B cell (primary cell): ENCODE measurements around the gene EVI5L. TPM values are rescaled to one million over a fixed set of nuclear protein-coding genes. Genes with fewer than 3 reads are reported as not detected.

Experiments used
- ATAC-seq: fragments of 200-7000 bp; cut with Tn5 transposase; one replicate; pipeline ENCODE4 v1.10.0; 2021; ENCODE audit warnings: low read depth, mild to moderate bottlenecking, moderate number of reproducible peaks, moderate library complexity
- CTCF ChIA-PET: fragments of 350-600 bp; sonication (Branson Sonifier 250); formaldehyde crosslinking; loops from one replicate; lab custom pipeline; 2021; ENCODE audit warnings: antibody characterized with exemption, inconsistent platforms; lab: Charles Lee
- POLR2A ChIA-PET: fragments of 350-600 bp; sonication (Branson Sonifier 250); formaldehyde crosslinking; loops from one replicate; lab custom pipeline; 2021; ENCODE audit warnings: antibody characterized with exemption; lab: Charles Lee
- DNase-seq: peaks from one replicate; pipeline ENCODE4 v3.0.0; 2013
- H2AFZ ChIP-seq: 2 replicates; pipeline ENCODE4 v1.6.1; 2012; ENCODE audit warnings: mild to moderate bottlenecking, low read depth, low read length; ENCODE audit not compliant: insufficient read depth, poor library complexity, severe bottlenecking
- H3K27ac ChIP-seq, 2 donors: 1 replicate in 1 of 2; 2 replicates in 1 of 2; pipeline ENCODE4 v1.5.1; 2012 to 2013; ENCODE audit warnings: low read length in 2 of 2, mild to moderate bottlenecking in 2 of 2, moderate library complexity in 1 of 2
- H3K27me3 ChIP-seq, 4 experiments: fragments of 200-600 bp in 1 of 4; sonication (generic) in 1 of 4; replicated peaks in 1 of 4; 1 replicate in 2 of 4; 2 replicates in 2 of 4; pipeline versions ENCODE4 v1.6.1 to v1.7.0; 2013 to 2016; ENCODE audit warnings: low read length in 3 of 4, mild to moderate bottlenecking in 2 of 4, mixed read lengths in 1 of 4, moderate library complexity in 1 of 4; ENCODE audit not compliant: insufficient read depth in 4 of 4, control insufficient read depth in 3 of 4; ENCODE audit errors: control extremely low read depth in 1 of 4
- H3K36me3 ChIP-seq, 2 experiments: replicated peaks in 1 of 2; 1 replicate in 1 of 2; 2 replicates in 1 of 2; pipeline versions ENCODE4 v1.6.1 to v1.7.1; 2013; ENCODE audit warnings: low read length in 1 of 2; ENCODE audit not compliant: insufficient read depth in 2 of 2, control insufficient read depth in 1 of 2; ENCODE audit errors: control extremely low read depth in 1 of 2, extremely low read depth in 1 of 2
- H3K4me1 ChIP-seq, 2 donors: fragments of 200-600 bp in 1 of 2; sonication (generic) in 1 of 2; 1 replicate in 1 of 2; 2 replicates in 1 of 2; pipeline versions ENCODE4 v1.5.1 to v1.6.1; 2013 to 2017; ENCODE audit warnings: low read length in 2 of 2; ENCODE audit not compliant: control insufficient read depth in 2 of 2, insufficient read depth in 2 of 2
- H3K4me2 ChIP-seq: replicated peaks from 2 replicates; pipeline ENCODE3; 2012; ENCODE audit warnings: mild to moderate bottlenecking, low read depth, low read length; ENCODE audit not compliant: poor library complexity, severe bottlenecking
- H3K4me3 ChIP-seq, 5 experiments: fragments of 200-600 bp in 1 of 5; sonication (generic) in 1 of 5; 1 replicate in 3 of 5; 2 replicates in 2 of 5; pipeline versions ENCODE4 v1.5.1 to v1.7.0; 2011 to 2016; ENCODE audit warnings: low read length in 4 of 5, mild to moderate bottlenecking in 4 of 5, low read depth in 2 of 5, control low read depth in 1 of 5, moderate library complexity in 1 of 5; ENCODE audit not compliant: insufficient read depth in 1 of 5; ENCODE audit errors: control extremely low read depth in 1 of 5, extremely low read depth in 1 of 5
- H3K79me2 ChIP-seq: fragments of 200-600 bp; sonication (generic); one replicate; pipeline ENCODE4 v1.6.0; 2016; ENCODE audit warnings: low read length; ENCODE audit not compliant: control insufficient read depth, insufficient read depth
- H3K9ac ChIP-seq: fragments of 200-600 bp; sonication (generic); 2 replicates; pipeline ENCODE4 v1.6.1; 2017; ENCODE audit warnings: mild to moderate bottlenecking, low read length, moderate library complexity
- H3K9me3 ChIP-seq, 3 donors: one replicate each; pipeline versions ENCODE4 v1.6.1 to v1.7.1; 2013; ENCODE audit warnings: low read length in 2 of 3; ENCODE audit not compliant: control insufficient read depth in 2 of 3, insufficient read depth in 1 of 3; ENCODE audit errors: control extremely low read depth in 1 of 3
- H4K20me1 ChIP-seq: 2 replicates; pipeline ENCODE4 v1.6.0; 2012; ENCODE audit warnings: mild to moderate bottlenecking, low read length; ENCODE audit not compliant: insufficient read depth, control insufficient read depth, poor library complexity, severe bottlenecking
- H3K27ac Mint-ChIP-seq: one replicate; pipeline ENCODE4 v1.8.0; 2021; ENCODE audit warnings: mixed read lengths
- H3K27me3 Mint-ChIP-seq: one replicate; pipeline ENCODE4 v1.8.0; 2021; ENCODE audit warnings: mixed read lengths
- H3K4me1 Mint-ChIP-seq: one replicate; pipeline ENCODE4 v1.8.0; 2021; ENCODE audit warnings: mixed read lengths
- H3K4me3 Mint-ChIP-seq: one replicate; pipeline ENCODE4 v1.8.0; 2021; ENCODE audit warnings: mixed read lengths
- H3K9me3 Mint-ChIP-seq: one replicate; pipeline ENCODE4 v1.8.0; 2022; ENCODE audit warnings: mixed read lengths; ENCODE audit not compliant: insufficient read depth
- CTCF ChIP-seq: fragments of 200-600 bp; IDR thresholded peaks from one replicate; pipeline ENCODE4 v1.8.0; 2022; ENCODE audit warnings: antibody characterized with exemption, mild to moderate bottlenecking
- EZH2 ChIP-seq: IDR thresholded peaks from 2 replicates; pipeline ENCODE4 v1.6.1; 2012; ENCODE audit warnings: borderline replicate concordance, low read depth, mild to moderate bottlenecking, moderate library complexity, low read length; ENCODE audit not compliant: insufficient read depth, poor library complexity, severe bottlenecking
- WGBS: methylation state at CpG from one replicate; pipeline ENCODE4 v1.1.5; 2013; ENCODE audit warnings: missing lambda C conversion rate; ENCODE audit not compliant: insufficient coverage; 5-methylcytosine and 5-hydroxymethylcytosine counted together
- intact Hi-C: fragments of 100-400 bp; cut with micrococcal nuclease; formaldehyde crosslinking; loops from one replicate; pipeline ENCODE4 v1.10.0; 2022
- polyA plus RNA-seq: library from polyadenylated mRNA; depleted of rRNA; stranded (reverse); fragments of >200 nt; gene quantifications from 2 replicates; pipeline ENCODE4 v1.2.3, GENCODE V29; 2012
- total RNA-seq, 2 donors: library from RNA; stranded (reverse); fragments of 120-200 nt in 1 of 2; gene quantifications; 1 replicate in 1 of 2; 2 replicates in 1 of 2; pipeline versions ENCODE4 v1.2.3 to v1.2.4, GENCODE V29; 2013 to 2022

The EVI5L gene
- total and polyA plus RNA-seq, 2 donors (not counting 1 experiment from before 2014, with no cell fraction given), result 7.9 to 11.8 TPM

GRCh38 chr19:7861619-7862412 is 31.8 kb downstream of the EVI5L start:
- H3K4me2 ChIP-seq, result peak overlapping the region; percentile 80
- TF ChIP-seq EZH2 (no peak), CTCF (no peak)
- no peak overlapping the region for H3K27ac ChIP-seq
- POLR2A ChIA-PET, result interaction anchor here (0.6 to 1.1 kb wide), 4 partner anchors 9 to 59 kb away, joined by 3 to 7 read pairs (median 4); no protein-coding TSS in a partner anchor
- H3K79me2 ChIP-seq, result no peaks in the 10 kb centered on the region
- Mint-ChIP-seq H3K4me1 (peaks cover 14% of the 10 kb centered on the region), H3K9me3 (no peaks in the 10 kb centered on the region), H3K27ac (no peak overlapping the region), H3K4me3 (peak overlapping the region; percentile 74), H3K27me3 (peaks cover 26% of the 10 kb centered on the region)
- intact Hi-C loops, result no loop called here
- peak overlapping the region in 3 of 5 experiments; percentile 35 to 60 (median 41) for H3K4me3 ChIP-seq
- peak overlapping the region; percentile 18 for H2AFZ ChIP-seq
- H3K9ac ChIP-seq, result peak overlapping the region; percentile 47
- H3K36me3 ChIP-seq, result peaks cover 0 to 3% of the 10 kb centered on the region in 2 experiments
- 18% methylated on average over 61 of the region's 63 CpGs for WGBS
- H3K4me1 ChIP-seq, result peaks cover 27 to 30% of the 10 kb centered on the region in 2 donors
- H4K20me1 ChIP-seq, result no peaks in the 10 kb centered on the region
- H3K9me3 ChIP-seq, result peaks cover 0 to 32% (median 0%) of the 10 kb centered on the region in 3 donors
- peaks cover 0 to 88% (median 32%) of the 10 kb centered on the region in 4 experiments for H3K27me3 ChIP-seq
- DNase-seq, result no peak
- no peak for ATAC-seq
- CTCF ChIA-PET, result interaction anchor here (0.5 to 1.1 kb wide), 3 partner anchors 42 to 270 kb away, joined by 3 to 4 read pairs (median 3); partner anchors contain the start of gene MAP2K7
